ENCODE results near the gene ZNF547.

GRCh38 chr19:57389730-57390598 is 26.6 kb downstream of the ZNF547 start, which contains the start of gene ZNF548:
- TF ChIP-seq POLR2A (IDR thresholded peaks at IDR 0.05; ENCODE audit: low read depth, low read length) (peak; percentile 71; the same call in 1 of the 2 replicates), POLR2AphosphoS5 (IDR thresholded peaks at IDR 0.05; ENCODE audit: low read depth, low read length) (peak; percentile 57; the same call in 1 of the 2 replicates)
